MCF 10A (cell line): ENCODE results near the gene TDRD10. TPM values are rescaled to one million over a fixed set of nuclear protein-coding genes. Genes with fewer than 3 reads are reported as not detected.

Experiments
- BruUV-seq: library from RNA; stranded (reverse); fragments of 400-500 nt; replicated peaks from 2 replicates; lab custom pipeline; 2021; lab: Mats Ljungman, UMichigan
- CTCF ChIA-PET: fragments of 300-600 bp; sonication (Branson Sonifier 250); formaldehyde crosslinking; extraction: SDS; loops from one replicate; lab custom pipeline; 2021; ENCODE audit warnings: antibody characterized with exemption, inconsistent platforms; lab: Yijun Ruan, JAX
- POLR2A ChIA-PET: fragments of 300-600, 350-650 bp; sonication (Branson Sonifier 250); formaldehyde crosslinking; extraction: SDS; loops from one replicate; lab custom pipeline; 2020; ENCODE audit warnings: antibody characterized with exemption, inconsistent platforms; lab: Yijun Ruan, JAX
- DNase-seq: peaks from one replicate; pipeline ENCODE4 v3.0.0-alpha.2; 2018; ENCODE audit not compliant: unreplicated experiment
- H3K27ac Mint-ChIP-seq: one replicate; pipeline ENCODE4 v1.8.0; 2022; ENCODE audit warnings: mild to moderate bottlenecking, low read depth, mixed read lengths; ENCODE audit not compliant: unreplicated experiment
- H3K27me3 Mint-ChIP-seq: one replicate; pipeline ENCODE4 v1.8.0; 2022; ENCODE audit warnings: mixed read lengths; ENCODE audit not compliant: insufficient read depth, unreplicated experiment
- H3K36me3 Mint-ChIP-seq: one replicate; pipeline ENCODE4 v1.8.0; 2022; ENCODE audit warnings: mild to moderate bottlenecking, moderate library complexity, mixed read lengths; ENCODE audit not compliant: insufficient read depth, unreplicated experiment
- H3K4me1 Mint-ChIP-seq: one replicate; pipeline ENCODE4 v1.8.0; 2022; ENCODE audit warnings: mixed read lengths; ENCODE audit not compliant: insufficient read depth, unreplicated experiment
- H3K4me3 Mint-ChIP-seq: one replicate; pipeline ENCODE4 v1.8.0; 2022; ENCODE audit warnings: mild to moderate bottlenecking, moderate library complexity, mixed read lengths; ENCODE audit not compliant: unreplicated experiment
- H3K9me3 Mint-ChIP-seq: one replicate; pipeline ENCODE4 v1.8.0; 2022; ENCODE audit warnings: mixed read lengths; ENCODE audit not compliant: unreplicated experiment
- CTCF ChIP-seq: fragments of 200-600 bp; IDR thresholded peaks from one replicate; pipeline ENCODE4 v1.8.0; 2022; ENCODE audit warnings: antibody characterized with exemption, mild to moderate bottlenecking; ENCODE audit not compliant: unreplicated experiment
- intact Hi-C: fragments of 100-400 bp; cut with micrococcal nuclease; formaldehyde crosslinking; loops from 2 replicates; pipeline ENCODE4 v1.14.1; 2022
- total RNA-seq: library from RNA; stranded (reverse); gene quantifications from 2 replicates; pipeline ENCODE4 v1.2.3, GENCODE V29; 2022

The TDRD10 gene
- total RNA-seq, 1 experiment from 2014 or later: not detected

GRCh38 chr1:154578058-154578418 is 76.0 kb downstream of the TDRD10 start:
- H3K36me3 Mint-ChIP-seq: peaks cover 39% of the 10 kb centered on the region
- H3K4me3 Mint-ChIP-seq: no peak overlapping the region
- intact Hi-C loops: no loop called here
- no peak for TF ChIP-seq CTCF
- H3K27me3 Mint-ChIP-seq: peaks cover 18% of the 10 kb centered on the region
- no peaks in the 10 kb centered on the region for H3K9me3 Mint-ChIP-seq
- no TSS peak for BruUV-seq
- ChIA-PET CTCF (interaction anchor here (1.0 to 1.7 kb wide), 2 partner anchors 18 to 301 kb away, joined by 4 to 5 read pairs; no protein-coding TSS in a partner anchor), POLR2A (interaction anchor here (0.8 to 2.6 kb wide), 5 partner anchors 9 to 27 kb away, joined by 3 to 8 read pairs (median 3); partner anchors contain the start of gene CHRNB2)
- no peak for DNase-seq
- no peak overlapping the region for H3K27ac Mint-ChIP-seq
- H3K4me1 Mint-ChIP-seq: peaks cover 8% of the 10 kb centered on the region

- BruUV-seq: no TSS peak
- CTCF ChIA-PET: interaction anchor here (0.6 to 1.7 kb wide), 4 partner anchors 100 to 1395 kb away, joined by 3 to 5 read pairs (median 4); no protein-coding TSS in a partner anchor
- intact Hi-C loops: no loop called here
- peaks cover 53% of the 10 kb centered on the region for H3K36me3 Mint-ChIP-seq
- no peak for DNase-seq
- POLR2A ChIA-PET: interaction anchor here (1.1 to 2.6 kb wide), 4 partner anchors 12 to 27 kb away, joined by 3 to 8 read pairs (median 6); partner anchors contain the start of gene CHRNB2
- H3K27ac Mint-ChIP-seq: no peak overlapping the region
- H3K4me3 Mint-ChIP-seq: no peak overlapping the region
- TF ChIP-seq CTCF: no peak
- peaks cover 7% of the 10 kb centered on the region for H3K27me3 Mint-ChIP-seq
- H3K9me3 Mint-ChIP-seq: no peaks in the 10 kb centered on the region
- peaks cover 8% of the 10 kb centered on the region for H3K4me1 Mint-ChIP-seq
Measured at GRCh38 chr1:154579374-154579773, 77.4 kb downstream of the TDRD10 start.

GRCh38 chr1:154581766-154582165 is 79.7 kb downstream of the TDRD10 start:
- H3K4me3 Mint-ChIP-seq: no peak overlapping the region
- BruUV-seq: no TSS peak
- intact Hi-C loops: no loop called here
- no peak for DNase-seq
- no peak overlapping the region for H3K27ac Mint-ChIP-seq
- POLR2A ChIA-PET: interaction anchor here (0.8 kb wide), 1 partner anchor 604 kb away, joined by 5 read pairs; the partner anchor contains the start of gene JTB
- no peaks in the 10 kb centered on the region for H3K9me3 Mint-ChIP-seq
- peaks cover 77% of the 10 kb centered on the region for H3K36me3 Mint-ChIP-seq
- no peaks in the 10 kb centered on the region for H3K27me3 Mint-ChIP-seq
- H3K4me1 Mint-ChIP-seq: no peaks in the 10 kb centered on the region
- no peak for TF ChIP-seq CTCF
- CTCF ChIA-PET: interaction anchor here (0.6 kb wide), 1 partner anchor 231 kb away, joined by 3 read pairs; no protein-coding TSS in a partner anchor

- Mint-ChIP-seq H3K36me3 (peaks cover 88% of the 10 kb centered on the region), H3K9me3 (no peaks in the 10 kb centered on the region), H3K4me1 (no peaks in the 10 kb centered on the region), H3K27ac (no peak overlapping the region), H3K4me3 (no peak overlapping the region), H3K27me3 (no peaks in the 10 kb centered on the region)
- CTCF ChIA-PET: no interaction called here
- intact Hi-C loops: no loop called here
- POLR2A ChIA-PET: no interaction called here
- no peak for TF ChIP-seq CTCF
- no peak for DNase-seq
- BruUV-seq: no TSS peak
Measured at GRCh38 chr1:154582885-154583284, 80.9 kb downstream of the TDRD10 start.
